HG03103 (cell line): Measurements from ENCODE around the gene ZNF738.
"Not testable (repeated sequence)": the region's sequence is repeated elsewhere in the genome, so short reads cannot be mapped to it uniquely, and the experiment has no call there.

ENCODE experiments used
- ATAC-seq: cut with Tn5 transposase; IDR thresholded peaks from one replicate; pipeline ENCODE4 v1.9.1; 2021; ENCODE audit warnings: low read depth; ENCODE audit not compliant: unreplicated experiment

Gene ZNF738

DNA sequence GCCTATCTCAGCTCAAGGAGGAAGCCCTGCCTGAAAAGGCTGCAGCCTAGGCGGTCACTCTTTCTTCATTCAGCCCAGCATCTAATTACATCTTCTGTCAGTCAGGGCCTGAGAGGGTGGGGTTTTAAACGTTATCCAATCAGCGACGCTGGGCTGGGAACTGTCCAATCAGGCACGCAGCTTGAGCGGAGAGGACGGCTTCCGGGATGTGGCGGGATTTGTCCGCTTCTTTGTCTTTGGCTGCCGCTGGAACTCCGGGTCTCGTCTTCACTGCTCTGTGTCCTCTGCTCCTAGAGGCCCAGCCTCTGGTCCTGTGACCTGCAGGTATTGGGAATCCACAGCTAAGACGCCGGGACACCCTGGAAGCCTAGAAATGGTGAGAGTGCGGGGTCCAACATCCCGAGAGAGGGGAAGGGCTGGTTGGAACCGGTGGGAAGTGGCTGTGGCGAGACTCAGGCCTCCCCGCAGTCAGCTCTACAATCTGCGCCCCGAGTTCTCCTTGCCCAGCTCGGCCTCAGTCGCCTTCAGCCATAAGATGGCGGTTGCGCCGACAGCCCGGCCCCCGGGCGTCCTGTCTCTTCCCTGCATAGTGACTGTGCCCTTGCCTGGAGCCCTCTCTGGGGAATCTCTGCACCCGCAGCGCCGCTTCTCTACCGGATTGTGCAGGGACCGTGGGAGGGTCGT lies at the start of gene ZNF738:
TSS of gene ZNF738 (plus strand) at position 233 of the 684 bp plus-strand sequence. CDS start at position 374, 141 bp downstream.
- peak; percentile 94 for ATAC-seq

DNA sequence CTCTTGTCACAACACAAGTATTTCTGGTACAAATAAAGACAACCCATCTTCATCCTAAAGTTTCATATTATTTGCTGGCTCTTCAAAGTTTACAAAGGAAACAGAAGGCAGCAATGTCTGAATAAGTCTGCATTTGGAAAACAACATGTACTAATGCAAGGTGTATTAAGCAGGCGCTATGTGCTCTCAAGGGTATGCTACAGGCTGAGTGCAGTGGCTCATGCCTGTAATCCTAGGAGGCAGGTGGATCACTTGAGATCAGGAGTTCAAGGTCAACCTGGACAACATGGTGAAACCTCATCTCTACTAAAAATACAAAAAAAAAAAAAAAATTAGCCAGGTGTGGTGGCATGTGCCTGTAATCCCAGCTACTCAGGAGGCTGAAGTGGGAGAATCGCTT lies 46.0 kb upstream of the ZNF738 start:
- ATAC-seq = not testable (repeated sequence)

DNA sequence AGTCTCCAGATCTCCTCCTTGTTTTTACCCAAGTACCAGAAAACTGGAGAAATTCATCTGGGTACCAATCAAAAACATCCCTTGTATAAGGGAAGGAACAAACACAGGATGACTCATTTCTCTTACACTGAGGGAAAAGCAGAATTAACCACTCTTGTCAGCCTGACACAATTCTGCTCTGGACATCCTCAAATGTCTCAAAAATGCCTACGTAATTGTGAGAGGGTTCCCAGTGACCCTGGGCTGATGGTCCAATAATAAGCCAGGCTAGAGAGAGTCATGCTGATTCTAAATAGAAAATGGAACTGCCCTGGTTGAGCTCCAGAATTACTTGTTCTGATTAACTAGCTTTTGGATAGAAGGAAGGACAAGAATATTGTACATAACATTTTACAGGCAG lies 44.1 kb upstream of the ZNF738 start:
- no peak for ATAC-seq

- no peak for ATAC-seq
These were observed 41.0 kb upstream of the ZNF738 start for GRCh38 chr19:21317821-21318220.

GRCh38 chr19:21321134-21321533 lies 37.7 kb upstream of the ZNF738 start:
- ATAC-seq = no peak

DNA sequence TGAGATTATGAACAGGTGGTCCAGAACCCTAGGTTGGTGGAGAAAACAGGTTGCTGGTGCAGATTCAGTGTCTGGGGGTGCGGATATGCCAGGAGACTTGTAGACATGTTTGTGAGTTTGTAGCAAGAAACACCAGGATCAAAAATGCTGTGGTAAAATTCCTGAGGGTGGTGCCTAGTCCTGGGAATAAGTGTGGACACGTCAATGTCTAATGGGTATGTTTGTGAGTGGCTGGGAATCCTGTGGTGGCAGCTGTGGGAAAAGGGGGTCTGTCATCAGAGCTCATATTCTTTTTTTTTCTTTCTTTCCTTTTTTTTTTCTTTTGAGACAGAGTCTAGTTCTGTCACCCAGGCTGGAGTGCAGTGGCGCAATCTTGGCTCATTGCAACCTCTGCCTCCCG lies 36.8 kb upstream of the ZNF738 start:
- no peak for ATAC-seq

- no peak for ATAC-seq
These were observed 36.3 kb upstream of the ZNF738 start for GRCh38 chr19:21322528-21322927.

- no peak for ATAC-seq
These were observed 35.8 kb upstream of the ZNF738 start for GRCh38 chr19:21323000-21323399.

GRCh38 chr19:21326169-21326568 lies 32.6 kb upstream of the ZNF738 start:
- ATAC-seq = no peak

- ATAC-seq = no peak
These were observed 30.4 kb upstream of the ZNF738 start for GRCh38 chr19:21328406-21328805.

- ATAC-seq = peak; percentile 99
These were observed 29.8 kb upstream of the ZNF738 start, which contains the start of gene ZNF708 for GRCh38 chr19:21328885-21329605. ZNF708 (minus strand) TSS chr19:21329410; CDS start chr19:21329212, 198 bp downstream.

- ATAC-seq = no peak
These were observed 23.1 kb upstream of the ZNF738 start for GRCh38 chr19:21335721-21336120.

DNA sequence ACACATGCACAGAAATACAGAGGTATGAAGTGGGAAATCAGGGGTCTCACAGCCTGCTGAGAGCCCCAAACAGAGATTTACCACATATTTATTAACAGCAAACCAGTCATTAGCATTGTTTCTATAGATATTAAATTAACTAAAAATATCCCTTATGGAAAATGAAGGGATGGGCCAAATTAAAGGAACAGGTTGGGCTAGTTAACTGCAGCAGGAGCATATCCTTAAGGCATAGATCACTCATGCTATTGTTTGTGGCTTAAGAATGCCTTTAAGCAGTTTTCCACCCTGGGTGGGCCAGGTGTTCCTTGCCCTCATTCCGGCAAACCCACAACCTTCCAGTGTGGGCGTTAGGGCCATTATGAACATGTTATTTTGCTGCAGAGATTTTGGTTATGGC lies 14.0 kb upstream of the ZNF738 start:
- not testable (repeated sequence) for ATAC-seq

DNA sequence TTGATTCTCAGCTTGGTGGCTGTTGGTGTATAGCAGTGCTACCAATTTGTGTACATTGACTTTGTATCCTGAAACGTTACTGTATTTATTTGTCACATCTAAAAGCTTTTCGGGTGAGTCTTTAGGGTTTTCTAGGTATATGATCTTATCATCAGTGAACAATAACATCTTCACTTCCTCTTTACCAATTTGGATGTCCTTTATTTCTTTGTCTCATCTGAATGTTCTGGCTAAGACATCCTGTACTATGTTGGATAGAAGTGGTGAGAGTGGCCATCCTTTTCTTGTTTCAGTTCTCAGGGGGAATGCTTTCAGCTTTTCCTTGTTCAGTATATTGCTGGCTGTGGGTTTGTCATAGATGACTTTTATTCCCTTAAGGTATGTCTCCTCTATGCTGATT lies 6.0 kb upstream of the ZNF738 start:
- ATAC-seq = no peak

- ATAC-seq = no peak
These were observed 3.5 kb downstream of the ZNF738 start for GRCh38 chr19:21362291-21362690.

- no peak for ATAC-seq
These were observed 25.3 kb downstream of the ZNF738 start for GRCh38 chr19:21383980-21384582.

- no peak for ATAC-seq
These were observed 37.3 kb downstream of the ZNF738 start for GRCh38 chr19:21396121-21396520.

GRCh38 chr19:21396893-21397572 lies 38.2 kb downstream of the ZNF738 start, which contains the start of gene ZNF493:
ZNF493 (plus strand) TSS chr19:21397133; CDS start chr19:21397238, 105 bp downstream.
- ATAC-seq = peak; percentile 99

DNA sequence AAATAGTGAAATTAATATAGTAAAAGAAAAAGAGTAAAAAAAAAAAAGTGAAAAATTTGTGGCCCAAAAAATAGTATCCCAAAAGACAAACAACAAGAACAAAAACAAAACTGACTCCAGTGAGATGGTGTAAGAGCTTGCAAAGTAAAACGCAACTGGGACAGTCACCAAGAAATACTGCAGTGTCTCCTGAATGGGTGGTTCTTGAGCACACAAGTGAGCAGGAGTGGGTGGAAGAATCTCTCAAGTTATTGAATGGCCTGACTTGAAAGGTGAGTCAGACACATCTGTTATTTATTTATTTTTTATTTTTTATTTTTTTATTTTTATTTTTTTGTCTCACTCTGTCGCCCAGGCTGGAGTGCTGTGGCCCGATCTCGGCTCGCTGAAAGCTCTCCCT lies 40.1 kb downstream of the ZNF738 start:
- no peak for ATAC-seq

GRCh38 chr19:21402303-21402985 lies 43.6 kb downstream of the ZNF738 start:
- no peak for ATAC-seq
